Measurements from ENCODE around the gene DSCAM.

DSCAM gene

GRCh38 chr21:40835184-40835694 lies 11.7 kb downstream of the DSCAM start:
- DNase-seq = no peak

- DNase-seq = no peak
Observed at GRCh38 chr21:40833184-40833583, 13.8 kb downstream of the DSCAM start.

GRCh38 chr21:40832316-40832715 lies 14.6 kb downstream of the DSCAM start:
- DNase-seq = no peak

- DNase-seq = no peak
Observed at GRCh38 chr21:40830836-40831235, 16.1 kb downstream of the DSCAM start.

- no peak for DNase-seq
Observed at GRCh38 chr21:40829791-40830190, 17.2 kb downstream of the DSCAM start.

GRCh38 chr21:40829308-40829707 lies 17.6 kb downstream of the DSCAM start:
- DNase-seq = no peak

GRCh38 chr21:40827509-40827908 lies 19.4 kb downstream of the DSCAM start:
- no peak for DNase-seq

- no peak for DNase-seq
Observed at GRCh38 chr21:40819071-40819900, 27.7 kb downstream of the DSCAM start.

GRCh38 chr21:40813918-40814317 lies 33.0 kb downstream of the DSCAM start:
- no peak for DNase-seq

- no peak for DNase-seq
Observed at GRCh38 chr21:40809673-40810197, 37.2 kb downstream of the DSCAM start.

- DNase-seq = no peak
Observed at GRCh38 chr21:40803101-40803500, 43.9 kb downstream of the DSCAM start.

- no peak for DNase-seq
Observed at GRCh38 chr21:40800126-40800525, 46.8 kb downstream of the DSCAM start.

GRCh38 chr21:40797891-40798290 lies 49.1 kb downstream of the DSCAM start:
- DNase-seq = no peak

GRCh38 chr21:40797410-40797809 lies 49.5 kb downstream of the DSCAM start:
- DNase-seq = no peak

- DNase-seq = no peak
Observed at GRCh38 chr21:40796464-40796863, 50.5 kb downstream of the DSCAM start.

- DNase-seq = no peak
Observed at GRCh38 chr21:40795313-40795712, 51.6 kb downstream of the DSCAM start.

- no peak for DNase-seq
Observed at GRCh38 chr21:40792691-40793456, 54.1 kb downstream of the DSCAM start.

- no peak for DNase-seq
Observed at GRCh38 chr21:40788635-40789034, 58.3 kb downstream of the DSCAM start.

GRCh38 chr21:40783404-40783803 lies 63.6 kb downstream of the DSCAM start:
- DNase-seq = no peak

- DNase-seq = no peak
Observed at GRCh38 chr21:40770435-40771055, 76.4 kb downstream of the DSCAM start.

- no peak for DNase-seq
Observed at GRCh38 chr21:40769231-40769630, 77.7 kb downstream of the DSCAM start.

GRCh38 chr21:40768056-40768455 lies 78.9 kb downstream of the DSCAM start:
- DNase-seq = no peak

GRCh38 chr21:40766381-40766780 lies 80.6 kb downstream of the DSCAM start:
- no peak for DNase-seq

All from activated CD4-positive, alpha-beta T cell treated with anti-CD3 and anti-CD28 coated beads for 48 hours (primary cell).